Right kidney (tissue), 9 donors: ENCODE results near the gene PGAP3.
"Not testable (repeated sequence)": the region's sequence is repeated elsewhere in the genome, so short reads cannot be mapped to it uniquely, and the experiment has no call there.

Experiments
- DNase-seq: peaks from one replicate; pipeline ENCODE4 v3.0.0-alpha.2; 2016
- long read RNA-seq, 8 donors: transcript quantifications; one replicate each; lab custom pipeline, GENCODE V29; 2026

The PGAP3 gene, protein sequence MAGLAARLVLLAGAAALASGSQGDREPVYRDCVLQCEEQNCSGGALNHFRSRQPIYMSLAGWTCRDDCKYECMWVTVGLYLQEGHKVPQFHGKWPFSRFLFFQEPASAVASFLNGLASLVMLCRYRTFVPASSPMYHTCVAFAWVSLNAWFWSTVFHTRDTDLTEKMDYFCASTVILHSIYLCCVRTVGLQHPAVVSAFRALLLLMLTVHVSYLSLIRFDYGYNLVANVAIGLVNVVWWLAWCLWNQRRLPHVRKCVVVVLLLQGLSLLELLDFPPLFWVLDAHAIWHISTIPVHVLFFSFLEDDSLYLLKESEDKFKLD
- long read RNA-seq, donor 1, transcript PGAP3-201 (8 exons, 2,737 nt) = major isoform, 11 of 14 reads
- long read RNA-seq, donor 1, partial matches to known transcripts = 0 of 14 reads
- long read RNA-seq, donor 1, other reads (novel, unspliced or antisense) = 0 of 14 reads
- long read RNA-seq, donor 2, transcript PGAP3-201 (8 exons, 2,737 nt) = major isoform, 11 of 51 reads
- long read RNA-seq, donor 2, partial matches to known transcripts = 39 of 51 reads
- long read RNA-seq, donor 2, other reads (novel, unspliced or antisense) = 0 of 51 reads
- long read RNA-seq, donor 3, transcript PGAP3-201 (8 exons, 2,737 nt) = major isoform, 6 of 60 reads
- long read RNA-seq, donor 3, partial matches to known transcripts = 54 of 60 reads
- long read RNA-seq, donor 3, other reads (novel, unspliced or antisense) = 0 of 60 reads
- long read RNA-seq, donor 4, transcript PGAP3-201 (8 exons, 2,737 nt) = major isoform, 7 of 9 reads
- long read RNA-seq, donor 4, partial matches to known transcripts = 0 of 9 reads
- long read RNA-seq, donor 4, other reads (novel, unspliced or antisense) = 0 of 9 reads
- long read RNA-seq, donor 5, transcript PGAP3-201 (8 exons, 2,737 nt) = major isoform, 11 of 12 reads
- long read RNA-seq, donor 5, partial matches to known transcripts = 0 of 12 reads
- long read RNA-seq, donor 5, other reads (novel, unspliced or antisense) = 0 of 12 reads
- long read RNA-seq, donor 6, transcript PGAP3-201 (8 exons, 2,737 nt) = major isoform, 6 of 134 reads
- long read RNA-seq, donor 6, partial matches to known transcripts = 106 of 134 reads
- long read RNA-seq, donor 6, other reads (novel, unspliced or antisense) = 22 of 134 reads
- long read RNA-seq, donor 7 = 0 reads
- long read RNA-seq, donor 8, transcript PGAP3-201 (8 exons, 2,737 nt) = major isoform, 8 of 142 reads
- long read RNA-seq, donor 8, partial matches to known transcripts = 120 of 142 reads
- long read RNA-seq, donor 8, other reads (novel, unspliced or antisense) = 13 of 142 reads

- DNase-seq = peak; percentile 99
Measured at GRCh38 chr17:39687546-39688474, at the start of gene PGAP3. TSS of gene PGAP3 (minus strand) at chr17:39688057. CDS start at chr17:39688014, 43 bp downstream.

GRCh38 chr17:39737206-39737759 is 49.4 kb upstream of the PGAP3 start:
- DNase-seq = no peak

GRCh38 chr17:39736319-39737165 is 48.7 kb upstream of the PGAP3 start:
- DNase-seq = no peak

DNA sequence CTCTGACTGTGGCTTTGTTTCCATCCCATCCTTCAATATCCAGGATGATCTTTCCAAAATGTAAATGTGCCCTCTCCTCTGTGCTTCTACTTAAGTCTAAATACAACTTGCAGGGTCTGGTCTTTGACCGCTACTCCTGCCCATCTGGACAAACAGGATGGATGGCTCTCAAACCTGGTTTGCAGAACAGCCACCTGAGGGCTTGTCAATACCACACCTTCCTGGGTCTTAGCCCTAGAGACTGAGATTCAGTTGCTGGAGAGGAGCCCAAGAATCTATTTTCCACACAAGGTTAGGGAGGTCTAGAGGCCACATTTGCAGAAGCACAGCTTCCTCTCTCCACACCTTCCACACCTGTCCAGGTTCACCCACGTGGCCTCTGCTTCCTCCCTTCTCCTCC is 48.0 kb upstream of the PGAP3 start:
- no peak for DNase-seq

GRCh38 chr17:39732586-39732985 is 44.7 kb upstream of the PGAP3 start:
- no peak for DNase-seq

DNA sequence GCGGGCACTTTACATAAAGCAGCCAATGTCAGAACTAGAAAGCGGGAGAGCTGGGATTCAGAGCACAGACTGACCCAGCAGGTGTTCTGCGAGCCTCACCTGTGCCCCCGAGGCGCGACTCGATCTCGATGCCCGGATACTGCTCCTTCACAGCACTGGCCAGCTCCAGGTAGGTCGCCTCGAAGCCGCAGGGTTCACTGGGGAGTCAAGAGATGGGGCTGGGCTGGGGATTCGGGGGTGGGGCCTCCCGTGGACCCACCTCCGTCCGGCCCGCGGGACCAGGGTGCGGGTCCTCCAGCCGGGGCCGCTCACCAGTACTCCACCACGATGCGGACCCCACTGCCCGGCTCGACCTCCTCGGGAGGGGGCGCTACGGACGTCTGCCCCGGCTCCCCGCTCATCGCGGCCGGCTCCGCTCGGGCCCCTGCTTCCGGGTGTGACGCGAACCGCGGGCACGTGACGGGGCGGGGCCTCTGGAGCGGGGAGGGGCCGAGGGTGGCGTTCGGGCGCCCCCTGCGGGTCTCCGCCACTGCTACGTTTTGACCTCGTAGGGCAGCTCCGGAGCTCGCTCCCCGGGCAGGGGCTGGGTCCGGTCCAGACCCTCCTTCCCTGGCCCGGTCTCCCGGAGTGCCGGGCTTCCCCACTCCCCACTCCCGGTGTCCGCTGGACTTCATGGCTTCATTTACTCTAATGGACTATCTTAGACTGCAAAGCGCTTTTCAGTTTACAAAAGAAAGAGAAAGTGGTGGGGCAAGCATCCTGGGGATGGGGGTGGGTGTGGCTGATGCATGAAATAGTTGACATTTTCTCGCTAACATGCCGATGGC is 42.5 kb upstream of the PGAP3 start, which contains the start of gene MIEN1:
MIEN1 (minus strand) TSS at position 438 of the 827 bp plus-strand sequence; CDS start at position 401, 37 bp downstream.
- peak; percentile 93 for DNase-seq

- no peak for DNase-seq
Measured at GRCh38 chr17:39729280-39729851, 41.5 kb upstream of the PGAP3 start.

DNA sequence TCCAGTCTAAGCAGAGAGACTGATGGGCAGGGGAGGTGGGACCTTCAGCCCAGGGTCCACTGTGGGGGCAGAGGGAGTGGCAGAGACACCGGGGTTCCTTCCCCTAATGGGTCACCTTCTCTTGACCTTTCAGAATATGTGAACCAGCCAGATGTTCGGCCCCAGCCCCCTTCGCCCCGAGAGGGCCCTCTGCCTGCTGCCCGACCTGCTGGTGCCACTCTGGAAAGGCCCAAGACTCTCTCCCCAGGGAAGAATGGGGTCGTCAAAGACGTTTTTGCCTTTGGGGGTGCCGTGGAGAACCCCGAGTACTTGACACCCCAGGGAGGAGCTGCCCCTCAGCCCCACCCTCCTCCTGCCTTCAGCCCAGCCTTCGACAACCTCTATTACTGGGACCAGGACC is 39.7 kb upstream of the PGAP3 start:
- DNase-seq = no peak

GRCh38 chr17:39726617-39727016 is 38.8 kb upstream of the PGAP3 start:
- no peak for DNase-seq

GRCh38 chr17:39725923-39726322 is 38.1 kb upstream of the PGAP3 start:
- DNase-seq = not testable (repeated sequence)

DNA sequence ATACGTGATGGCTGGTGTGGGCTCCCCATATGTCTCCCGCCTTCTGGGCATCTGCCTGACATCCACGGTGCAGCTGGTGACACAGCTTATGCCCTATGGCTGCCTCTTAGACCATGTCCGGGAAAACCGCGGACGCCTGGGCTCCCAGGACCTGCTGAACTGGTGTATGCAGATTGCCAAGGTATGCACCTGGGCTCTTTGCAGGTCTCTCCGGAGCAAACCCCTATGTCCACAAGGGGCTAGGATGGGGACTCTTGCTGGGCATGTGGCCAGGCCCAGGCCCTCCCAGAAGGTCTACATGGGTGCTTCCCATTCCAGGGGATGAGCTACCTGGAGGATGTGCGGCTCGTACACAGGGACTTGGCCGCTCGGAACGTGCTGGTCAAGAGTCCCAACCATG is 36.9 kb upstream of the PGAP3 start:
- no peak for DNase-seq

GRCh38 chr17:39722965-39723848 is 35.4 kb upstream of the PGAP3 start:
- no peak for DNase-seq

GRCh38 chr17:39722104-39722503 is 34.2 kb upstream of the PGAP3 start:
- no peak for DNase-seq

- DNase-seq = no peak
Measured at GRCh38 chr17:39719563-39720355, 31.9 kb upstream of the PGAP3 start.

- no peak for DNase-seq
Measured at GRCh38 chr17:39717660-39718059, 29.8 kb upstream of the PGAP3 start.

DNA sequence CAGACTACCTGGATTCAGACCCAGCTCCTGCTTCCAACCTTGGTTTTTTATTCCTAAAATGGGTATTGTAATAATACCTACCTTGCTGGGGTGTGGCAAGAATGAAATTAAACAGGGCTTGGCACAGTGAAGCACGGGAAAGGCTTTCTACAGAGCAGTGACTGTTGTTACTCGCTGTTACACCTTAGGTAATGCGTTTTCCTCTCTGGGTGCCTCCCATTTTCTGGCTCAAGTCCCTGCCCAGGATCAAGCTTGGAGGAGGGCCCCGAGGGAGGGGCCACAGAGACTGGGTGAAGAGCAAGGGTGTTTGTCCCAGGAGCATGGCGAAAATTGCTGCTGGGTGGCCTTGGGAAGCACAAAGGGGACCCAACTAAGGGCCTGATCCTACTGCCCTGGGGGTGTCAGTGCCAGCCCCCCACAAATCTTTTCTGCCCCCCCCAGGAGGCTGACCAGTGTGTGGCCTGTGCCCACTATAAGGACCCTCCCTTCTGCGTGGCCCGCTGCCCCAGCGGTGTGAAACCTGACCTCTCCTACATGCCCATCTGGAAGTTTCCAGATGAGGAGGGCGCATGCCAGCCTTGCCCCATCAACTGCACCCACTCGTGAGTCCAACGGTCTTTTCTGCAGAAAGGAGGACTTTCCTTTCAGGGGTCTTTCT is 29.2 kb upstream of the PGAP3 start:
- no peak for DNase-seq
